ENCODE results near the gene SDR39U1.

SDR39U1 gene

GRCh38 chr14:24398293-24398652, 44.3 kb downstream of the SDR39U1 start:
- Histone ChIP-seq H3K27ac (peak overlapping the region; percentile 49), H3K4me3 (ENCODE audit: low read depth, low read length) (peak overlapping the region; percentile 85), H3K36me3 (no peaks in the 10 kb centered on the region), H3K9me3 (ENCODE audit: severe bottlenecking) (no peaks in the 10 kb centered on the region), H3K27me3 (ENCODE audit: insufficient read depth, low read depth, severe bottlenecking) (no peaks in the 10 kb centered on the region)
- DNase-seq = peak; percentile 58
- TF ChIP-seq CTCF (IDR thresholded peaks at IDR 0.05; ENCODE audit: low read depth, low read length) = no peak

DNA sequence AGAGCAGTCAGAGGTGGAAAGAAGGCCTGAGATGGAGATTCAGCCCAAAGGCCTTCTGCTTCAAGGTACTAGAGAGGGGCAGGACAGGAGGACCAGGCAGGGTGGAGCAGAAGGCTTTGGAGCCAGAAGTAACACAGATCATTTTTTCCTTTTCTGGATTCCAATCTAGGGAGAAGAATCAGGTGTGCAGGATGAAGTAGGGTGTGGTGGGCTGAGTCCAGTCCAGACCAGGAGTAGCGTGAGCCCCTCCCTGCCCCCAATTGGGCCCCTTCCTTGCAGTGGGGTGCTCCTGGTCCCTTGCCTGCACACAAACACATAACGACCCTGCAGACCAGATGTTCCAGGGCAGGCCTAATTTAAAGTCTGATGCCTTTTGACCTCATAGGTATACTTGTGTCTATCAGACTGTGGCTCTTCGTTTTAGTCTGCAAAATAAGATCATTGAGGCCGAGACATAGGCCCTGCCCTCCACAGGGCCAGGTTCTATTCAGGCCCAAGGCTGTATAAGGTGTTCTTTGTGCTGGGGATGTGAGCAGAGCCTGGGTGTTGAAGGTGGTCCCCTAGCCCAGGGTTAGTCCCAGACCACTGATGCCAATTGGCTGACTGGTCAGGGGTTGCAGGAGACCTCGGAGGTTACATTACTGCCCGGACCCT, 44.8 kb downstream of the SDR39U1 start:
- Histone ChIP-seq H3K36me3 (no peaks in the 10 kb centered on the region), H3K4me3 (ENCODE audit: low read depth, low read length) (no peak overlapping the region), H3K27me3 (ENCODE audit: insufficient read depth, low read depth, severe bottlenecking) (no peaks in the 10 kb centered on the region), H3K27ac (peak overlapping the region; percentile 49), H3K9me3 (ENCODE audit: severe bottlenecking) (no peaks in the 10 kb centered on the region)
- no peak for DNase-seq
- TF ChIP-seq CTCF (IDR thresholded peaks at IDR 0.05; ENCODE audit: low read depth, low read length) = no peak

DNA sequence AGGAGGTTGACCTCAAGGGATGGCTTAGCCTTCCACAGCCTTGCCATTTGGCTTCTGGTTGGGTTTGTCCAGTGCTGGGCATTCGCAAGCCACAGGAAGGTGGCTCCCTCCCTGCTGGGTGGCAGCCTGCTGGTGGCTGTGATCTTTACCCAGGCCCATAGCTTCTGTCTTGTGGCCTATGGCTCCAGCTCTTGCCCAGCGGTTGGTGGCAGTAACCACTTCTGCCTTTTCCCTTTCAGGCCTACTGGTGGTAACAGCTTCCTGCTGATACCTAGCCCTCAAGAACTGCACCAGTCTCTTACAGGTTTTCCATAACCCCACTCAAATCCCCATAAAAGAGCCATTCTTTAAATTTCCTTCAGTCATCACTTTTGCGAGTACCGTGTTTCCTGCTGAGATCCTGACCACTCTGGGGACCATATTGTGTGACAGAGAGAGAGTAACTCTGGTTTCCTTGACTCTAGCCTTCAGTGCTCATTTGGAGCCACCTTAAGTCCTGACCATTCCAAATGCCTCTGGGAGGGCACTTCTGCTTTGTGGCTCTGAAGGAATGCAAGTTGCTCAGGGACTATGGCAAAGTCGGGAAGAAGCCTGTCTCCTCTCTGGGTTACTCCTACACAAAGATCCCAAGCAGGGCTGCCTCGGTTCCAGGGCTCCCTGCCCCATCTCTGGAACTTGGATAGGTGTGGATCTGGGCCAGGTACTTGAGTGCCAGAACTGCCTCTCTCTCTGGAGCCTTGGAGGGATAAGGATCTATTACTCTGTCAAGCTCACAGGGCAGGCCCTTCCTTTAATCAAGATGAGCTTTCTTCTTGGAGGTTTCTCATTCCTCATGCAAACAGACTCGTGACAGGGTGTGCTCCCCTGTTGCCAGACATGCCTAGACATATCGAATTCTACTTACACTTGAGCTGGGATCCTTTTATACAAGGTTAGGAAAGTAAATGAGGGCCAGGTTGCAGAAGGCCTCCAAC, 46.7 kb downstream of the SDR39U1 start:
- TF ChIP-seq CTCF (IDR thresholded peaks at IDR 0.05; ENCODE audit: low read depth, low read length) = no peak
- Histone ChIP-seq H3K27ac (no peak overlapping the region; the same call in 1 of the 2 replicates), H3K36me3 (no peaks in the 10 kb centered on the region), H3K9me3 (ENCODE audit: severe bottlenecking) (no peaks in the 10 kb centered on the region), H3K27me3 (ENCODE audit: insufficient read depth, low read depth, severe bottlenecking) (no peaks in the 10 kb centered on the region), H3K4me3 (ENCODE audit: low read depth, low read length) (no peak overlapping the region)
- DNase-seq = no peak

DNA sequence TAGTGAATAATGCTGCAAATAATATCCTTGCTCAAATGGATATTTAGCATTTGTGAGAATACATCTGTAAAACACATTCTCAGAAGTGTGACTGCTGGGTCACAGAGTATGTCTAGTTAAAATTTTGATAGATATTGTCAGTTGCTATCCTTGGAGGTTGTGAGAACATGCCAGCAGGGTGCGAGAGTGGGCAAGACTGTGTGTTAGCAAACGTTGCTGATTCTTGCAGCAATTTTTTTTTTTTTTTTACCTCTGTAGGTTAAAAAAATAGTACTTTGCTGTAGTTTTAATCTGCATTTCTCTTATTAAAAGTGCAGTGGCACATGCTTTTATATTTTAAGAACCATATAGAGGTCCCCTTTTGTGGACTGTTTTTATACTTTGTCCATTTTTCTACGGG, 48.3 kb downstream of the SDR39U1 start:
- Histone ChIP-seq H3K27me3 (ENCODE audit: insufficient read depth, low read depth, severe bottlenecking) (no peaks in the 10 kb centered on the region), H3K27ac (no peak overlapping the region), H3K36me3 (no peaks in the 10 kb centered on the region), H3K9me3 (ENCODE audit: severe bottlenecking) (no peaks in the 10 kb centered on the region), H3K4me3 (ENCODE audit: low read depth, low read length) (no peak overlapping the region)
- peak; percentile 8; the same call in 1 of the 2 replicates for TF ChIP-seq CTCF (IDR thresholded peaks at IDR 0.05; ENCODE audit: low read depth, low read length)
- DNase-seq = no peak

DNA sequence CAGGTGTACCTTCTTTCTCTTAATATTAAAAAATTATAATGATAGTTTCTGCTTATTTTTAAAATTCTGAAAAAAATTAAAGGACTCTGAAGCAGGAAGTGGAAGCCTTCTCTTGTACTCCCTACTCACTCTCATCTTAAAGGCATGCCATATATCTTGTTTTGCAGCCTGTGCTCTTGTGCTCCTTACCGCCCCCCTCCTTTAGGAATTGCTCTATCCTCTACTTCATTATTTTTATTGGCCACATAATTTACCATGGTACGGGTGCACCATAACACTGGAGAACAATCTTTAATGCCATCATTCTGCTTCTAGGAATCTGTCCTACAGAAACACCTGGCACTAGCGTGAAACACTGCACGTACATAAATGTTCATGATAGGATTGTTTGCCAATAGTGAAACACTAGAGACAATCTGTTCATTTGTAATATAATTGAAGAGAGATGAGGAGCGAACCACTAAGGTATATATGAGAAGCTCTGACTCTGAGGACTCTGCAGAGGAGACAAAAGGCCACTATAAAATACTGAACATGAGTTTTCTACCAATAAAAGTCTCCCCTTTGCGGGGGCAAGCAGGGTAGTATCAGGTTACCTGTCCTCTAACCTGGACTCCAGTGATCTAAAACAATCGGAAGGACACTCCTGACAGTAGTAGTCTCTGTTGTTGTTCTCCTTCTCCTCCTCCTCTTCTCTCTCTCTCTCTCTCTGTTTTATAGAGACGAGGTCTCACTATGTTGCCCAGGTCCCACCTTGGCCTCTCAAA, 50.1 kb downstream of the SDR39U1 start:
- TF ChIP-seq CTCF (IDR thresholded peaks at IDR 0.05; ENCODE audit: low read depth, low read length) = no peak
- Histone ChIP-seq H3K9me3 (ENCODE audit: severe bottlenecking) (no peaks in the 10 kb centered on the region), H3K27ac (no peak overlapping the region), H3K4me3 (ENCODE audit: low read depth, low read length) (no peak overlapping the region), H3K27me3 (ENCODE audit: insufficient read depth, low read depth, severe bottlenecking) (no peaks in the 10 kb centered on the region), H3K36me3 (no peaks in the 10 kb centered on the region)
- DNase-seq = no peak
